ENCODE measurements around the gene SNX30. TPM values are rescaled to one million over a fixed set of nuclear protein-coding genes. Genes with fewer than 3 reads are reported as not detected.

SNX30 gene
- total and polyA plus RNA-seq, 2 experiments from 2014 or later = 8.5 to 26.7 TPM

GRCh38 chr9:112858005-112858404 lies 107.4 kb downstream of the SNX30 start:
- H3K9ac ChIP-seq = no peak overlapping the region
- no peaks in the 10 kb centered on the region for H3K9me2 ChIP-seq (ENCODE audit: insufficient read depth)
- peaks cover 18% of the 10 kb centered on the region for H3F3A ChIP-seq (ENCODE audit: insufficient read depth)
- H3K27ac ChIP-seq = 0 out of 2 replicates have a peak overlapping the region, but pooled peaks have one; percentile 4
- H3K4me1 ChIP-seq (ENCODE audit: insufficient read depth) = peaks cover 26% of the 10 kb centered on the region
- H3K4me3 ChIP-seq = no peak overlapping the region
- H3K9me3 ChIP-seq (ENCODE audit: low read depth) = no peaks in the 10 kb centered on the region
- in situ Hi-C loops (cut with MboI) = no loop called here
- no peaks in the 10 kb centered on the region for H4K20me1 ChIP-seq (ENCODE audit: insufficient read depth)
- TF ChIP-seq EZH2phosphoT487 (IDR thresholded peaks at IDR 0.05; ENCODE audit: insufficient read depth, low read depth) (no peak), EZH2 (IDR thresholded peaks at IDR 0.05; ENCODE audit: insufficient read depth, poor library complexity, severe bottlenecking) (no peak)
- H3K36me3 ChIP-seq (ENCODE audit: low read depth) = peaks cover 4% of the 10 kb centered on the region; the same call in 1 of the 2 replicates
- H3K4me2 ChIP-seq (ENCODE audit: unreplicated experiment) = no peak overlapping the region
- 96 to 97% methylated on average over 6 of the region's 6 CpGs for WGBS, 2 experiments (ENCODE audit: low coverage in 1 of 2, low lambda C conversion rate in 2 of 2, missing lambda C conversion rate in 2 of 2)
- H3K79me2 ChIP-seq (ENCODE audit: insufficient read depth) = peaks cover 51% of the 10 kb centered on the region
- H2AFZ ChIP-seq = no peak overlapping the region
- DNase-seq = no peak
- no peaks in the 10 kb centered on the region for H3K27me3 ChIP-seq (replicated peaks; ENCODE audit: insufficient read depth)

GRCh38 chr9:112858625-112859147 lies 108.1 kb downstream of the SNX30 start:
- 39 to 47% methylated on average over 6 of the region's 6 CpGs for WGBS, 2 experiments (ENCODE audit: low coverage in 1 of 2, low lambda C conversion rate in 2 of 2, missing lambda C conversion rate in 2 of 2)
- TF ChIP-seq EZH2 (IDR thresholded peaks at IDR 0.05; ENCODE audit: insufficient read depth, poor library complexity, severe bottlenecking) = no peak
- no peak for TF ChIP-seq EZH2phosphoT487 (IDR thresholded peaks at IDR 0.05; ENCODE audit: insufficient read depth, low read depth)
- no peak overlapping the region for H3K4me3 ChIP-seq

GRCh38 chr9:112860451-112860850 lies 109.9 kb downstream of the SNX30 start:
- Histone ChIP-seq H3K4me1 (ENCODE audit: insufficient read depth) (peaks cover 38% of the 10 kb centered on the region), H3K9me3 (ENCODE audit: low read depth) (no peaks in the 10 kb centered on the region), H3K36me3 (ENCODE audit: low read depth) (no peaks in the 10 kb centered on the region), H3K9me2 (ENCODE audit: insufficient read depth) (no peaks in the 10 kb centered on the region), H3K27me3 (replicated peaks; ENCODE audit: insufficient read depth) (no peaks in the 10 kb centered on the region), H3K79me2 (ENCODE audit: insufficient read depth) (peaks cover 47% of the 10 kb centered on the region), H2AFZ (no peak overlapping the region), H3K9ac (no peak overlapping the region), H3K4me3 (no peak overlapping the region), H4K20me1 (ENCODE audit: insufficient read depth) (no peaks in the 10 kb centered on the region), H3F3A (ENCODE audit: insufficient read depth) (peaks cover 23% of the 10 kb centered on the region), H3K27ac (no peak overlapping the region), H3K4me2 (ENCODE audit: unreplicated experiment) (no peak overlapping the region)
- TF ChIP-seq EZH2phosphoT487 (IDR thresholded peaks at IDR 0.05; ENCODE audit: insufficient read depth, low read depth) (no peak), EZH2 (IDR thresholded peaks at IDR 0.05; ENCODE audit: insufficient read depth, poor library complexity, severe bottlenecking) (no peak)
- WGBS, 2 experiments (ENCODE audit: low coverage in 1 of 2, low lambda C conversion rate in 2 of 2, missing lambda C conversion rate in 2 of 2) = 93 to 100% methylated on average over 1 of the region's 1 CpG
- peak; percentile 65 for DNase-seq
- in situ Hi-C loops (cut with MboI) = no loop called here

More at GRCh38 chr9:112858625-112859147, 108.1 kb downstream of the SNX30 start:
- Histone ChIP-seq H3K27me3 (replicated peaks; ENCODE audit: insufficient read depth) (no peaks in the 10 kb centered on the region), H3K9me3 (ENCODE audit: low read depth) (no peaks in the 10 kb centered on the region), H3K9ac (no peak overlapping the region), H4K20me1 (ENCODE audit: insufficient read depth) (no peaks in the 10 kb centered on the region), H3K79me2 (ENCODE audit: insufficient read depth) (peaks cover 53% of the 10 kb centered on the region), H3K4me1 (ENCODE audit: insufficient read depth) (peaks cover 33% of the 10 kb centered on the region), H3K9me2 (ENCODE audit: insufficient read depth) (no peaks in the 10 kb centered on the region), H2AFZ (no peak overlapping the region), H3K27ac (0 out of 2 replicates have a peak overlapping the region, but pooled peaks have one; percentile 4), H3K4me2 (ENCODE audit: unreplicated experiment) (peak overlapping the region; percentile 8), H3K36me3 (ENCODE audit: low read depth) (no peaks in the 10 kb centered on the region; the same call in 1 of the 2 replicates), H3F3A (ENCODE audit: insufficient read depth) (peaks cover 22% of the 10 kb centered on the region)
- DNase-seq = peak; percentile 74
- in situ Hi-C loops (cut with MboI) = no loop called here

GRCh38 chr9:112861155-112861554 lies 110.6 kb downstream of the SNX30 start:
- H2AFZ ChIP-seq = no peak overlapping the region
- H3K4me1 ChIP-seq (ENCODE audit: insufficient read depth) = peaks cover 38% of the 10 kb centered on the region
- no peak overlapping the region for H3K4me3 ChIP-seq
- H3K4me2 ChIP-seq (ENCODE audit: unreplicated experiment) = no peak overlapping the region
- H3K27me3 ChIP-seq (replicated peaks; ENCODE audit: insufficient read depth) = no peaks in the 10 kb centered on the region
- no peaks in the 10 kb centered on the region for H3K9me3 ChIP-seq (ENCODE audit: low read depth)
- no peaks in the 10 kb centered on the region for H3K36me3 ChIP-seq (ENCODE audit: low read depth)
- DNase-seq = no peak
- H3K9ac ChIP-seq = no peak overlapping the region
- no peaks in the 10 kb centered on the region for H3K9me2 ChIP-seq (ENCODE audit: insufficient read depth)
- TF ChIP-seq EZH2 (IDR thresholded peaks at IDR 0.05; ENCODE audit: insufficient read depth, poor library complexity, severe bottlenecking) = no peak
- no peak for TF ChIP-seq EZH2phosphoT487 (IDR thresholded peaks at IDR 0.05; ENCODE audit: insufficient read depth, low read depth)
- no peak overlapping the region for H3K27ac ChIP-seq
- in situ Hi-C loops (cut with MboI) = no loop called here
- H3F3A ChIP-seq (ENCODE audit: insufficient read depth) = peaks cover 23% of the 10 kb centered on the region
- H4K20me1 ChIP-seq (ENCODE audit: insufficient read depth) = no peaks in the 10 kb centered on the region
- 97 to 98% methylated on average over 3 of the region's 3 CpGs for WGBS, 2 experiments (ENCODE audit: low coverage in 1 of 2, low lambda C conversion rate in 2 of 2, missing lambda C conversion rate in 2 of 2)
- peaks cover 42% of the 10 kb centered on the region for H3K79me2 ChIP-seq (ENCODE audit: insufficient read depth)
